ENCODE data around the gene CLEC2A.

The CLEC2A gene

DNA sequence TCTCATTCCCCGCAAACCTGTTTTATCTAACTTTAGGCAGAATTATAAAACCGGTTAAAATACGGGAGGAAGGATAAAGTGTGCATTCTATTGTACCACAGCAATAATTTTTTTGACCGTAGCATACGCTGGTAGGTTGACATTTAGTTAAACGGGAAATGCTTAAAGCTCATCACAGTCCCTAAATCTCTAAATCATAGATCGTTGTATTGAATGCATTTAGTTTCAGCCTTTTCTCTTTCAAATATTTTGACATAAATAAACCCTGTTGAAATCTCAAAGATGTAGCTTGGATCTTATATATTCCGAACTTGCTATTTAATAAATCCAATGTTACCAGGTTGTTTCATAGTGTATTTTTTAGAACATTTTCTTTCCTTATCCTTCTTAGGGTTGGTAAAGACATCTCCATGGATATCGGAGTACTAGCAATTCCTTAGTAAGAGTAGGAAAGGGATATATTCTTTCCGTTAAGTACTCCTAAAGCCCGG, 63.8 kb downstream of the CLEC2A start:
- no peak overlapping the region for H3K9ac ChIP-seq (ENCODE audit: low read length)

GRCh38 chr12:9867531-9867930, 64.6 kb downstream of the CLEC2A start:
- H2AFZ ChIP-seq (ENCODE audit: low read depth, low read length, severe bottlenecking): no peak overlapping the region

More for the DNA sequence above, 63.8 kb downstream of the CLEC2A start:
- no peaks in the 10 kb centered on the region for H3F3A ChIP-seq (ENCODE audit: insufficient read depth)
- no peaks in the 10 kb centered on the region for H3K36me3 ChIP-seq (ENCODE audit: low read length)
- H3K4me3 ChIP-seq (ENCODE audit: insufficient read depth, low read length, poor library complexity, severe bottlenecking): no peak overlapping the region
- H3K9me3 ChIP-seq (ENCODE audit: insufficient read depth, low read length): no peaks in the 10 kb centered on the region
- no peak overlapping the region for H2AFZ ChIP-seq (ENCODE audit: low read depth, low read length, severe bottlenecking)
- no peak for TF ChIP-seq CTCF (IDR thresholded peaks at IDR 0.05; ENCODE audit: insufficient read depth, low read length, poor library complexity, severe bottlenecking)
- TF ChIP-seq EZH2phosphoT487 (conservative IDR thresholded peaks at IDR 0.05; ENCODE audit: low read length): no peak
- no peaks in the 10 kb centered on the region for H3K79me2 ChIP-seq (ENCODE audit: insufficient read depth, low read length)
- H3K27ac ChIP-seq (ENCODE audit: low read depth, low read length): no peak overlapping the region
- no peaks in the 10 kb centered on the region for H4K20me1 ChIP-seq (ENCODE audit: low read depth, low read length)
- H3K4me2 ChIP-seq (ENCODE audit: low read depth, low read length, poor library complexity, severe bottlenecking): no peak overlapping the region
- H3K27me3 ChIP-seq (ENCODE audit: low read length): no peaks in the 10 kb centered on the region
- no peaks in the 10 kb centered on the region for H3K9me2 ChIP-seq (replicated peaks; ENCODE audit: insufficient read depth, low read length)

GRCh38 chr12:9866860-9867269, 65.3 kb downstream of the CLEC2A start:
- H3K9me3 ChIP-seq (ENCODE audit: insufficient read depth, low read length): no peaks in the 10 kb centered on the region
- no peaks in the 10 kb centered on the region for H3K27me3 ChIP-seq (ENCODE audit: low read length)
- no peak overlapping the region for H3K4me3 ChIP-seq (ENCODE audit: insufficient read depth, low read length, poor library complexity, severe bottlenecking)
- H4K20me1 ChIP-seq (ENCODE audit: low read depth, low read length): no peaks in the 10 kb centered on the region
- TF ChIP-seq CTCF (IDR thresholded peaks at IDR 0.05; ENCODE audit: insufficient read depth, low read length, poor library complexity, severe bottlenecking): no peak
- no peak for TF ChIP-seq EZH2phosphoT487 (conservative IDR thresholded peaks at IDR 0.05; ENCODE audit: low read length)
- no peaks in the 10 kb centered on the region for H3F3A ChIP-seq (ENCODE audit: insufficient read depth)
- H3K9ac ChIP-seq (ENCODE audit: low read length): no peak overlapping the region
- H3K9me2 ChIP-seq (replicated peaks; ENCODE audit: insufficient read depth, low read length): no peaks in the 10 kb centered on the region
- no peaks in the 10 kb centered on the region for H3K36me3 ChIP-seq (ENCODE audit: low read length)
- H3K79me2 ChIP-seq (ENCODE audit: insufficient read depth, low read length): no peaks in the 10 kb centered on the region
- no peak overlapping the region for H3K27ac ChIP-seq (ENCODE audit: low read depth, low read length)
- no peak overlapping the region for H2AFZ ChIP-seq (ENCODE audit: low read depth, low read length, severe bottlenecking)
- no peak overlapping the region for H3K4me2 ChIP-seq (ENCODE audit: low read depth, low read length, poor library complexity, severe bottlenecking)

More at GRCh38 chr12:9867531-9867930, 64.6 kb downstream of the CLEC2A start:
- no peak for TF ChIP-seq CTCF (IDR thresholded peaks at IDR 0.05; ENCODE audit: insufficient read depth, low read length, poor library complexity, severe bottlenecking)
- no peak for TF ChIP-seq EZH2phosphoT487 (conservative IDR thresholded peaks at IDR 0.05; ENCODE audit: low read length)
- no peaks in the 10 kb centered on the region for H3K9me2 ChIP-seq (replicated peaks; ENCODE audit: insufficient read depth, low read length)
- no peak overlapping the region for H3K9ac ChIP-seq (ENCODE audit: low read length)
- no peak overlapping the region for H3K4me2 ChIP-seq (ENCODE audit: low read depth, low read length, poor library complexity, severe bottlenecking)
- no peaks in the 10 kb centered on the region for H3F3A ChIP-seq (ENCODE audit: insufficient read depth)
- no peaks in the 10 kb centered on the region for H3K36me3 ChIP-seq (ENCODE audit: low read length)
- H3K4me3 ChIP-seq (ENCODE audit: insufficient read depth, low read length, poor library complexity, severe bottlenecking): no peak overlapping the region
- no peaks in the 10 kb centered on the region for H3K27me3 ChIP-seq (ENCODE audit: low read length)
- H4K20me1 ChIP-seq (ENCODE audit: low read depth, low read length): no peaks in the 10 kb centered on the region
- no peak overlapping the region for H3K27ac ChIP-seq (ENCODE audit: low read depth, low read length)
- H3K79me2 ChIP-seq (ENCODE audit: insufficient read depth, low read length): no peaks in the 10 kb centered on the region
- no peaks in the 10 kb centered on the region for H3K9me3 ChIP-seq (ENCODE audit: insufficient read depth, low read length)
